GM19099 (cell line): ENCODE results near the gene ANKRD53.

Experiments used
- POLR2A ChIP-seq: IDR thresholded peaks from 3 replicates; pipeline ENCODE4 v1.6.1; 2011; ENCODE audit warnings: low read depth; ENCODE audit not compliant: insufficient read length; ENCODE audit errors: extremely low read depth

The ANKRD53 gene

GRCh38 chr2:70977605-70978205, 725 bp upstream of the ANKRD53 start:
- TF ChIP-seq POLR2A, result no peak

- no peak for TF ChIP-seq POLR2A
These were observed 704 bp downstream of the ANKRD53 start for GRCh38 chr2:70979180-70979488.

- TF ChIP-seq POLR2A, result no peak
These were observed 1.2 kb downstream of the ANKRD53 start for GRCh38 chr2:70979626-70980025.

DNA sequence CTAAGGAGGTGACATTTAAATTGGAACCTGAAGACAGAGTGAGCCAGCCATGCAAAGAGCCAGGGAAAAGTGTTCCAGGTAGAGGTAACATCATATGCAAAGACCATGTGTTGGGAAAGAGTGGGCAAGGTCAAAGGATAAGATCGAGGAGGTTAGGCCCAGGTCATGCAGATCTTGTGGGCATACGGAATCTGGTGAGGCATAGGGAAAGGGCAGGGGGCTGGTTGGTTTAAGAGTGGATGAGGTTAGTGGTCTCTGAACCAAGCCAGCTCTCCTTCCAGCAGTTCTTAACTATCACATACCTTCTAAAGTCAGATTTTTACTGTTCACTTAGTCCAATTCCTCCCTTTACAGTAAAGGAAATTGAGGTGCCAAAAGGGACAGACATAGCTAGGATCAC, 3.0 kb downstream of the ANKRD53 start:
- TF ChIP-seq POLR2A, result no peak

- TF ChIP-seq POLR2A, result no peak
These were observed 3.7 kb downstream of the ANKRD53 start for GRCh38 chr2:70981866-70982810.

DNA sequence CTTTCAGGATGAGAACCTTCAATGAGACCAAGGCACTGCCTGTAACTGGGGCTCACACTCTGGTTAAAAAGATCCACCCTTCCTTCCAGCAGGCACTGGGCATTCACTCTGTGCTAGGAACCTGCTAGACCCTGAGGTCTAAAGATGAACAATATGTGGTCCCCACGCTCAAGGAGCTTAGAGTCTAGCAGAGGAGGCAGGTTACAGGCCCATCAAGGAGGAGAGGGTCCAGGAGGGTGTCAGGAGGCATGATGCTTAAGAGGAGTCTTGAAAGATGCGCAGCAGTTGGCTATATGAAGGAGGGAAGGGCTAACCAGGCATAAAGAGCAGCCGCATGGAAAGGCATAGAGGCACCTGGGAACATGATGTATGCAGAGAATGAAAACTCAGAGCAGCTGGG, 4.5 kb downstream of the ANKRD53 start:
- TF ChIP-seq POLR2A, result no peak

GRCh38 chr2:70983506-70984227, 5.2 kb downstream of the ANKRD53 start:
- TF ChIP-seq POLR2A, result no peak

DNA sequence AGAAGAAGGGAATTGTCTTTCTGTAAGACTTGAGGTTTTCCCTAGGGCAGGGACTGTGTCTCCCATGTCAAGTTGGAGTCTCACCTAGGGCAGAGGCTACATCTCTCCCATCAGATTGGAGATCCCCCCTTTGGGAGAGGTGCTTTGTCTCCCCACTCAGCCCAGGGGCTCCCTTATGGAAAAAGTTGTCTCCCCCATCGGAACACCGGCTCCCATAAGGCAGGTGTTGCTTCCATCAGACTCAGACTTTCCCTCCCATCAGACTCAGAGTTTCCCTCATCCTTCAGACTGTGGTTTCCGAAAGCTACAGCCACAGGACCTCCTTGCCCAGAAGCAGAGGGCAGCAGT, 5.8 kb downstream of the ANKRD53 start:
- TF ChIP-seq POLR2A, result no peak

- TF ChIP-seq POLR2A, result no peak
These were observed 6.3 kb downstream of the ANKRD53 start for GRCh38 chr2:70984576-70985282.

GRCh38 chr2:70985283-70985688, 6.9 kb downstream of the ANKRD53 start:
- no peak for TF ChIP-seq POLR2A

GRCh38 chr2:70985956-70986355, 7.5 kb downstream of the ANKRD53 start:
- no peak for TF ChIP-seq POLR2A

- no peak for TF ChIP-seq POLR2A
These were observed 8.2 kb downstream of the ANKRD53 start for GRCh38 chr2:70986499-70987189.

GRCh38 chr2:70987386-70987785, 9.0 kb downstream of the ANKRD53 start:
- no peak for TF ChIP-seq POLR2A

GRCh38 chr2:70988151-70988550, 9.7 kb downstream of the ANKRD53 start:
- no peak for TF ChIP-seq POLR2A
